HG03342 (cell line): ENCODE measurements around the gene C16orf92.

Experiments used
- ATAC-seq: cut with Tn5 transposase; IDR thresholded peaks from one replicate; pipeline ENCODE4 v1.9.1; 2021; ENCODE audit warnings: mild to moderate bottlenecking, moderate library complexity; ENCODE audit not compliant: unreplicated experiment

Gene C16orf92

DNA sequence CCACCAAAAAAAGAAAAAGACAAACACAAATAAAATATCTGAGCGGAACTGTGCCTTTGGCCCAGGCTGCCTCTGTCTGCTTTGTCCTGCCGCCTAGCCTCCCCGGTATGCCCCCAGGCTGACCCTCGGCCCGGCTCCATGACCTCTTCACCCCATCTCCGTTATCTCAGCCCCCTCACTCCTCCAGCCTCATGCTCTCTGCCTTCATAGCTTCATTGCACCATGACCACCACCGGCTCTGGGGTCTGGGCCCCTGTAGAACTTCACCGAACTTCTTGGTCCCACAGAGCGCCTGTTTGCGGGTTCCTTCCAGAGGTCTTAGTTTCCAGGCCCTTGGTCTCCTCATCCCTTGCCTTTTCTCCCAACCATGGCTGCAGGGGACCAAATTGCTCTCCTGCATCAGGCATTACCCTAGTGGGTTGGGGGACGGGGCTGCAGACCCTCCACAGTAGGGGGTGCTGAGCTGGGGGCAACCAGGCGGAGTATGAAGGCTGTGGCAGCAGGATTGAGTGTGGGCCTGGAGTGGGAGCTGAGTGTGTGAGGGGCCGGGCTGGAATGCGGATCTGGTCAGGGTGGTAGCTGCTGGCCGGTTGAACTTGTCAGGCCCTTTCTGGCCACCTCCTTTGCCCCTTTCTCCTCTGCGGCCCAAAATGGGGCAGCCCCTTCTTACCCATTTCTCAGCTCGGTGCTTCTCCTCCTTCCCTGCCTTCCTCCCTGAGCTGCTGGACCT is 34.5 kb upstream of the C16orf92 start:
- no peak for ATAC-seq

DNA sequence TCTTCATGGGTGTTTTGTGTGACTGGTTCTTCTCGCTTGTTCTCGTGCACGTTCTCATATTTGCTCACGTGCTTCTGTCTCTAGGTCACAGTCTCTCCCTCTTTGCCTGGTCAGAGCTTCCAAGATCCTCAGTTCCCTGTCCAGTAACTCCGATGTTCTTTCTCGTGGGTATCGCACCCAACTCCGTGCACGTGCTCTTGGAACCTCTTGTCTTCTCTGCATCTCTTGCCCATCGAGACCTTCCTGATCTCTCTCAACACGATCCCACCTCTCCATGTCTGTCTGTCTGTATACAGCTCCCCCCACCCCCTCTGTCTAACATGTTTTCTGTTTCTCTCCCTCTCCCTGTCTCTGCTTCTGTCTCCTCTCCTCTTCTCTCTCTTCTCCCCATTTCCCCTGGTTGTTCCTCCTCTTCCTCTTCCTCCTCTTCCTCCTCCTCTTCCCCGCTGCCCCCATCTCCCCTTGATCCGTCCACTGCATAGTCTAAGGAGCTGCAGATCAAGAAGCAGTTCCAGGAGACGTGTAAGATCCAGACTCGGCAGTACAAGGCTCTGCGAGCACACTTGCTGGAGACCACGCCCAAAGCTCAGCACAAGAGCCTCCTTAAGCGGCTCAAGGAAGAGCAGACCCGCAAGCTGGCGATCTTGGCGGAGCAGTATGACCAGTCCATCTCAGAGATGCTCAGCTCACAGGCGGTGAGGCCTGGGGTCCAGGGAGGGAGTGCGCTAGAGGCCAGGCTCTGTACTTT is 33.7 kb upstream of the C16orf92 start:
- ATAC-seq: no peak

DNA sequence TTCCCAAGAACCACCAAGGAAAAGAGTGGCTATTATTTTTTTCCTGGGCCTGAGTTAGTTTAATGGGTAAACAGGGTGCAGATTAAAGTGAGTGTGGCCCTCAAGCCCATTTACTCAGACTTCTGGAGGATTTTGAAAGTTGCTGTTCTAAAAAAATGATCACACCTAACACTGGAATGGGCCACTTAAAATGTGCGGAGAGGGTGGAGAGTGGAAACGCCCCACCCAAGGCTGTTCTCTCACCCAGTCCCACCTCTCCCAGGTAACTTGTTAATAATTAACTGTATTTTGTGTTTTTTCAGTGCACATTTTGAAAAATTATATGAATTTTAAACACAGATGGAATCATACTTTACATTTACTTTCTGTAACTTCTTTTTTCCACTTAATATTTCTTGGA is 33.0 kb upstream of the C16orf92 start:
- ATAC-seq: no peak

DNA sequence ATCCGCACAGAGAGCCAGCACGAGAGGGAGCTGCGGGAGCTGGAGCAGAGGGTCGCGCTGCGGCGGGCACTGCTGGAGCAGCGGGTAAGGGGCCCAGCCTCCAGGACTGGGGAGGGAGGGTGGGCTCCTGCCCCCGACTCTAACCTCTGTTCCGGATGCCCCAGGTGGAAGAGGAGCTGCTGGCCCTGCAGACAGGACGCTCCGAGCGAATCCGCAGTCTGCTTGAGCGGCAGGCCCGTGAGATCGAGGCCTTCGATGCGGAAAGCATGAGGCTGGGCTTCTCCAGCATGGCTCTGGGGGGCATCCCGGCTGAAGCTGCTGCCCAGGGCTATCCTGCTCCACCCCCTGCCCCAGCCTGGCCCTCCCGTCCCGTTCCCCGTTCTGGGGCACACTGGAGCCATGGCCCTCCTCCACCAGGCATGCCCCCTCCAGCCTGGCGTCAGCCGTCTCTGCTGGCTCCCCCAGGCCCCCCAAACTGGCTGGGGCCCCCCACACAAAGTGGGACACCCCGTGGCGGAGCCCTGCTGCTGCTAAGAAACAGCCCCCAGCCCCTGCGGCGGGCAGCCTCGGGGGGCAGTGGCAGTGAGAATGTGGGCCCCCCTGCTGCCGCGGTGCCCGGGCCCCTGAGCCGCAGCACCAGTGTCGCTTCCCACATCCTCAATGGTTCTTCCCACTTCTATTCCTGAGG is 32.0 kb upstream of the C16orf92 start:
- ATAC-seq: no peak

DNA sequence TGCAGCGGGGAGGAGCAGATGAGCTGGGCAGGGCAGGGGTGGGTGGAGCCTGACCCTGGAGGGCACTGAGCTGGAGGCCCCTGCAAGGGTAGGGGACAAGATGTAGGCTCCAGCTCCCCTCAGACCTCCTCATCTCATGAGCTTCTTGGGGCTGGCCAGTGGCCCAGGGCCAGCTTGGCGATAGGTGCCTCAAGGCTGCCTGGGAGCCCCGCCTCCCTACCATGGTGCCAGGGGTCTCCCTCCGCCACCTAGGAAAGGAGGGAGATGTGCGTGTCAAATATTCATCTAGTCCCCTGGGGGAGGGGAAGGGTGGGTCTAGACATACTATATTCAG is 31.5 kb upstream of the C16orf92 start:
- ATAC-seq: no peak

DNA sequence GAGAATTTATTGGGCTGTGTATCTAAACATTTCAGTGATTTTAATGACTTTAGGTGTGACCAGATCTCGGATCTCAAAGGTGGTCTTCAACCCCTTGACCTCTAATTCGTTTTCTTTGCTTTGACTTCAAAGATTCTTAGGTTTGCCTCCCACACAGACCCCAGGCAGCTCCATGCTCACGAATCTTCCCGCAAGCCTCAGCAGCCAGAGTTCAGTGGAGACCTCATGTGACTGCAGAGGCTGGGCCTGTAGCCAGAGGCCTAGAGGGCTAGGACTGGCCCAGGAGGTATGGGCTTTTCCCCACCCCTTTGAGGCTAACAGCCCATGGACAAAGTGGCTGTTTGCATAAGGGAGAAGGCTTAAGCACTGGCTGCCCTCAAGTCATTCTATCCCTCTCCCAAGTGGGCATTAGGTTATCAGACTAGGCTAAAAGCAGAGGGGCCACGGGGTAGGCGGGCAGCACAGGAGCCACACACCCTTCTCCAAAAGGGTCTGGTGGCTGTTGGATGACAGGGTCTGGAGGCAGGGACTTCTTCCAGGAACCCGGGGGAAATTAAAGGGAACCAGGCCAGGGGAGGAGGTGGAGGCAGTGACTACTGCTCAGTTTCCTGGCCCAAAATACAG is 30.5 kb upstream of the C16orf92 start:
- no peak for ATAC-seq

DNA sequence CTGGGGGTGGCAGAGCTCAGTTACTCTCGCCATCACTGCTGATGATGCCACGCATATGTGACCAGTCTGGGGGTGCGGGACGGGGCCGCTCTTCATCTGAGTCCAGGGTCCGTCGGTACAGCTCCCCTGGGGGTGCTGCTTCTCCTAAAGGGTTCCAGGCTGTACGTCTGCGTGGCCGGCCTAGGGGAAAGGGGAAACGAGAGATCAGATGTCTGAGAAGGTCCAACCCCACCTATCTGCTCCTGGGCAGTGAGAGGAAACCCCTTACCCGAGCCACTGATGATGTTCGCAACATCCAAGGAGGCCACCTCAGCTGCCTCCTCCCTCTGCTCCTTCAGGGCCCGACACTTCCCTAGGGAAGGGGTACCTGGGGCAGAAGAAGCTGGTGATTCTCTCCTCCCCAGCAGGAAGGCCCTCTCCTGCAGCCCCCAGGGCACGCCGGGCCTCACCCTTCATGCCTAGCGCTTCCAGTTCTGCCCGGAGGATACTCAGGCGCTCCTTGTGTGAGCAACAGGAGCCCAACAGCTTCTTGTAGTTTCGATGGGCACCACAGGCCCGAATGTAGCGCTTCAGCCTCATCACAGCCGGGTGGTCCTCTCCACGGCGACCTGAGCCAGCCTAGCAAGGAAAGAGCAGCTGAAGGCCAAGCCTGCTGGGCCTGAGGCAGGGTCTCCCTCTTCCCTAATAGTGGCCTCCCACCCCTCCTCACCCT is 29.7 kb upstream of the C16orf92 start:
- no peak for ATAC-seq

DNA sequence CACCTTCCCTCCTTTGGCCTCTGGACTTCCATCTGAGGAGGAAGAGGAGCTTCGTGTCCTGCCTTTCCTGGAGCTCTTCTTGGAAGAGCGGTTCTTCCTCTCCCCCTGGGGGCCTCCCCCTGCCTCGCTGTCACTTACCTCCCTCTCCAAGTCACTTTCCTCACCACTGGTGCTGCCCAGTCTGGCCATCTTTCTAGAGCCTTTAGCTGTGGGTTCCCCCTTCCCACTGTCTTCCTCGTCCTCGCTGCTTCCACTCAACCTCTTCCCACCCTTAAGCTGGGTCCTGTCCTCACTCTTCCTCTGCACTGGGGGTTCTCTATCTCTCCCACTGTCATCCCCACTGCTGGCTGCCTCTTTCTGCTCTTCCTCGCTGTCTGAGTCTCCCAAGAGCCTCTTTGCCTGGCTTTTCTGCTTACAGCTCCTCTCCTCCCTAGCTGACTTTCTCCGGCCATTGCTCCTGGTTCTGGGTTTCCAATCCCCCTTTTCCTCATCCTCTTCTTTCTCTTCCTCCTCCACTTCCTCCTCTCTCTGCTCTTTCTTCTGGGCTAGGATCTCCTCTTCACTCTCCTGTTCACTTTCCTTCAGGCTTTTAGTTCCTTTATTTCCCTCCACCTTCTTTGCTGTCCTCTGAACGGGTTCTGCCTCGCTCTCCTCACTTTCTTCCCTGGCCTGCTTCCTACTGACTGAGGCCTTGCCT is 28.9 kb upstream of the C16orf92 start:
- no peak for ATAC-seq

DNA sequence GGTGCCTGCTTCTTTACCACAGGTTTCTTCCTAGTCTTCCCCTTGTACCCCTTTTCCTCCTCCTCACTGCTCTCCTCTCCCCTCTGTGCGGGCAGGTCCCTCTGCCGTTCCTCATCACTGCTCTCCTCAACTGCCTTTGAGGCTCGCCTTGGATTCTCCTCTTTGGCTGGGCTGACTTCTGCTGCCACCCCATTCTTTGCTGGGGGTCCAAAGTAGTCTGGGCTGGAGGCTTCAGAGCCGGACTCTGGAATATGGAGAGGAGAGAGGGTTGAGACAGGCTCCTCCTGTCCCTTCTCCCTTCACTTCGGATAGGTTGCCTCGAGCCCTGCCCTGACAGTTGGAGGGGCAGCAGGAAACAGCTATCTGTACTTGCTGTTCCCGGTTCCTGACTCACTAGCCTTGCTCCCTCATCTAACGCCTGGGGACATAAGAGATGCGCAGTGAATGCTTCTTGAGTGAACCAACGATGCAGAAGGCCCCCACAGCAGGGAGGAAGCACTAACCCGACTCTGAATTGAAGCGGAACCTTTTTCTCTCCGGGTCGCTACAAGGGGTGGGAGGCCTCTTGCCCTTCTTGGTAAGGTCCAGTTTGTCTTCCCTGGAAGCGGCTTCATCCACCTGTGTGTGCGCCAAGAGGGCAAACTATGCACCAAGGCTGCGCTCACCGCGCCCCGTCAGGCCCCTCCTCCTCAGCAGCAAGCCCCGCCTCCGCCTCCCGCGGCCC is 28.2 kb upstream of the C16orf92 start:
- ATAC-seq: peak; percentile 19

DNA sequence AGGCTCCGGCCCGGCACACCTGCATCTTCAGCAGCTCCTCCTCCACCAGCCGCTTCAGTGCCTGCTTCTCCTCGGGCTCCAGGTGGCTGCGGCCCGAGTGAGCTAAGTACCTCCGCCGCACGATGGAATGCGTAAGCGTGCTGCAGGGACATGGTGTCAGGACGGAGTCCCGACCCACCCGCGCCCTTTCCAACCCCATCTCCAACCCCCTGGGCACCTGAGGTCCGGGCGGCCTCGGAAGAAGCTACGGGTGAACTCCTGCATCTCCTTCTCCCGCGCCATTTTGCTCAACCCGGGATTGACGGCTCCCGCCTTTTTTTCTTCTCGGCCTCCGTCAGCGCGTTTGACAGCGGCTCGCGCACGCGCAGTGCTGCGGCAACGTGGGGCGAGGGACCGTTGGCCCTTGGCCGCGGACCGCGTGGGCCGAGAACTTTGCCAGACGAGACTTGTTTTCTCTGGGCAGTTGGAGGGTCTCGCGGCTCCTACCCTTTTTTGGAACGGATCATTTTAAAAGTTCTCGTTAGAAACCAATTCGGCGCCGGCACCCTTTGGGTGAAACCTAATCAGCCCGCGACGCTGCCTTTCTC is 27.6 kb upstream of the C16orf92 start, which contains the start of gene HIRIP3:
Gene HIRIP3 (minus strand): TSS at position 294 of the 587 bp plus-strand sequence. CDS start 12 bp downstream, at position 282.
- ATAC-seq: peak; percentile 43

DNA sequence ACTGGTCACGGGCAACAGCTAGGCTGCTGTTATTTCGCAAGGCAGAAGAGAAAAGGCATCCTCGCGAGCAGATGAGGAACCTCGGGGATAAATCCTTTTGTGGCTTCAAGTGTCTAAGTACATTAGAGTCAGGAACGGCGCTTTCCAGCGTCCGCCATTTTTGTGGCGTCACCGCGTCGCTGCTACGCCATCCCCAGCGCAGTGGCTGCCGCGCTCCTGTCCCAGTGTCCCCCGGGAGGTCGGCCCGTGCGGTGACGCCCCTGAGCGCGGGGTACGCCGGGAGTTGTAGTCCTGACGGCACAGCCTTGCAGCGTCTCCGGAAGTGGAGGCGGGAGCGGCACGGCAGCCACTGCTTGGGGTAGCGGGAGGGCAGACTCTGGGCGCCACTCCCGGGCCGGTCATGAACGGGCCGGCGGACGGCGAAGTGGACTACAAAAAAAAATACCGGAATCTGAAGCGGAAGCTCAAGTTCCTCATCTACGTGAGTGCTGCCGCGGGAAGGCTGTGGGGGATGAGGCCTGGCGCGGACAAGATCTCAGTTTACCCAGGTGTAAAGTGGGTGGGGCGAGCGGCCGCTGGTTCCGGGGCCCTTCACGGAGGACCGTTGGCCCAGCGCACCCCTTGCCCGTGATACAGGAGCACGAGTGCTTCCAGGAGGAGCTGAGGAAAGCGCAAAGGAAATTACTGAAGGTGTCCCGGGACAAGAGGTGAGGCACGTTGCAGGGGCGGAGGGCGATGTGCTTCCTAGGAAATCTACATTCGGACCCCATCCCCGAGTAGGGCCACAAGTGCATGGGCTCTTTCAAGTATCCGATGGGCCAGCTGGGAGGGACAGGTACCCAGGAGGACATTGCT is 26.9 kb upstream of the C16orf92 start, which contains the start of gene INO80E:
Gene INO80E (plus strand): TSS at position 331 of the 855 bp plus-strand sequence. CDS start 70 bp downstream, at position 401.
- ATAC-seq: peak; percentile 90

DNA sequence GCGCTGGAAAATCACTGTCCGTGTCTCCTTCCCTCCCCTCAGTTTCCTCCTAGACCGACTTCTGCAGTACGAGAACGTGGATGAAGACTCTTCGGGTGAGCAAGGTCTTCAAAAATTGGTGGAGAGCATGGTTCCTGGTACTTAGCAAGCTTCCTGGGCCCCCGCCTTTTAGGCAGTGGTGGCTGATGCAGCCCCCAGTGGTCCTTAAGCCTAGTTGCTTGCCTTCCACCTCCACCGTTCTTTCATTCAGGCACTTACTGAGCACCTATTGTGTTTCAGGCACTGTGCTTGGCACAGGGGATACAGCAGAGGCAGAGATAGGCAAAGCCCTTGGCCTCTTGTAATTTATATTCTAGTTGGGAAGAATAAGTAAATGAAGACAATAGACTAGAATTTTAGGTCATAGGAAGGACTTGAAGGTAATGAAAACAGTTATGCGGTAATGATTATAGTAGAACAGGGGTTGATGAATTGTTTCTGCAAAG is 26.2 kb upstream of the C16orf92 start:
- ATAC-seq: no peak

DNA sequence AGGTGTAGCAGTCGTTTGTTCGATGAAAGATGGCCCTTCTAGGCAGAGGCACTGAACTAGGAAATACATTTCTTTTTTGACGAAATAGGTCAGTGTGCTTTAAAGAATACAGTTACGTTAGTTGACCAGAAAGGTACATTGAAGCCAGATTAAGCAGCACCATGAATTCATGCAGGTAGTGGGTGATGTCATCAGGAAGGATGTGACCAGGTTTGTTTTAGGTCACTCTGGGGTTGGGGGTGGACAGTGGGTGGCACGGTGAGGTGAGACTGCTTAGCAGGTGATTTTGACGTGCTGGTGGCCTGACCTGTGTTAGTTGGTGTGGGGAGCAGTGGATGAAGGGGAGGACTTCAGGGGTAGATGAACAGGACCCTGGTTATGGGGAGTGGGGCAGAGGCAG is 23.4 kb upstream of the C16orf92 start:
- ATAC-seq: no peak

DNA sequence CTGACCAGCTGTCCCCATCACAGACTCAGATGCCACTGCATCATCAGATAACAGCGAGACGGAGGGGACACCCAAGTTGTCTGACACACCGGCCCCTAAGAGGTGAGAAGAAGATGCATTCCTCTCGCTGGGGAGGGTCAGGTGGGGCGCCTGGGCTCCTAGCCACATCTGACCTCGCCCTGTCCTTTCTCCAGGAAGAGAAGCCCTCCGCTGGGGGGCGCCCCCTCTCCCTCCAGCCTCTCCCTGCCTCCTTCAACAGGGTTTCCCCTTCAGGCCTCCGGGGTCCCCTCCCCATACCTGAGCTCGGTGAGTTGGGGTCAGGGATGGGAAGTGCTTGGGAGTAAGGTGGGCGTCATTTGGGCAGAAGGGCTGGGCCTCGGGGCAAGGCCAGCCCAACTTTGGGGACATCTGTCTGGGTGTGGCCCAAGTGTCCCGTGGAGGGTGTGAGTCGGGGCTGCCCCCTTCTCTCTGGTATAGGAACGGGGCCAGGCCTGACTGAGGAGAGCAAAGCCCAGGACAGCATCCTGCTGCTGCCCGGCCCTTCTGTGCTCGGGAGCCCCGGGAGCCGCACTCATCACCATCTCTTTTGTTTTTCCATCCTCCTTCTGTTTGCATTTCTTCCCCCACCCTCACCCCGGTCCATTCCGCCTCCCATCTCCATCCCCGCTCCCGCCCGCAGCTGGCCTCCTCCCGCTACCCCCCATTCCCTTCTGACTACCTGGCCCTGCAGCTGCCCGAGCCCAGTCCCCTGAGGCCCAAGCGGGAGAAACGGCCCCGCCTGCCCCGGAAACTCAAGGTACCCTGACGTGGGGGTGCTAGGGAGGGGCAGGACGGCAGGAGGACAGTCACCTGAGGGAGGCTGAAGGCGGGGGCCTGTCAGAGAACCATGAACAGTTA is 22.0 kb upstream of the C16orf92 start:
- no peak for ATAC-seq

DNA sequence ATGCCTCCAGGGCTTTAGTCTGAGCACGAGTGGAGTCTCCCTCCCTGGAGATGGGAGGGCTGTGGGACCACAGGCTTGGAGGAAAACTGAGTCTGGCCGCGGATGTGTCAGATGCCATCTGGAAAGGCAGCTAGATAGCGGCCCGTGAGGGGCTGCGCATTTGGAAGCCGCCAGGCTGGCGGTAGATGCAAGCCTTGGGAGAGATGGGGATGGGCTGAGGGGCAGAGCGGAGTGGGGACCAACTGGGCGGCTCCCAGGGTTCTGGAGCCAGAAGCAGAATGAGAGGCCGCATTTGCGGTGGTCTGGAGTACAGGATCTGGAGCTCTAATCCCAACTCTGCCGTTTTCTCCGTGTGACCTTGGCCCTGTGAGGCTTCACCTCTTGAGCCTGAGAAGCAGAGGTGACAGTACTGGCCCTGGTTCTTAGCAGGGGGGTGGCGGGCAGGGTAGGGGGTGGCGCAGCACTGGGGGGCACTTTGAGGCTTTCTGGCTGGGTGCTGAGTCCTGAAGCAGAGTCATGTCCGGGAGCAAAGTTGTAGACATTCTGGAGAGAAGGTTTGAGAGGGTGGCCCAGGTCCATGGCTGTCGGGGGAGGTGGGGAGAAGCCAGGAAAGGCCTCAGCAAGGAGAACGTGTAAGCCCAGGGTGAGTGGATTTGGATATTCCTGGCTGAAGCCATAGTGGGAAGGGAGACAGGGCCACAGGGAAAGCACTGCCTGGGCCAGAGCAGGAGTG is 20.2 kb upstream of the C16orf92 start:
- ATAC-seq: no peak
